ENCODE results near the gene FRMD3. TPM values are rescaled to one million over a fixed set of nuclear protein-coding genes. Genes with fewer than 3 reads are reported as not detected.

Gene FRMD3
- total RNA-seq, 1 experiment from 2014 or later, result 0.55 TPM

DNA sequence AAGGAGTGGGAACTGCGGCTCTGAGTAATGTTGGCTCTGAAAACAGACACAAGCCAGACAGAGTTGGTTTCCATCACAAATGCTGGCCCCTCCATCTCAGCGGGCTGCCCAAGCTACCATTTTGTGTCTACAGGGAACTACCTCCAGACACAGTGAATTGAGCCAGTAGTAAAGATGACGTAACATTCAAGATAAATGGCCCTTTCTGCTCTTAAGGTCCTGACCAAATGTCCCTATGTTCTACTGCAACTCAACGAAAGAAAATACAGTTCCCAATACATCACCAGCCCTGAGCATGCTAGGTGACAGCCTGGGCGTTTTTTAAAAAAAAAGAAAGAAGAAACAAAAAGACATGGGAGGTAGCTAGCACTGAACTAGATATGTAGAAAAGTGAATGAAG, 247.5 kb downstream of the FRMD3 start:
- Histone ChIP-seq H3K79me2 (ENCODE audit: insufficient read depth, low read length) (no peaks in the 10 kb centered on the region), H4K20me1 (ENCODE audit: control insufficient read depth, insufficient read depth, insufficient read length) (no peaks in the 10 kb centered on the region), H2BK5ac (ENCODE audit: insufficient read length, low read length) (no peak overlapping the region), H2BK120ac (ENCODE audit: low read depth, low read length, poor library complexity, severe bottlenecking) (no peak overlapping the region), H3K4me1 (ENCODE audit: insufficient read depth, low read length) (no peaks in the 10 kb centered on the region), H3K9me3 (ENCODE audit: control insufficient read depth, low read depth, low read length) (no peaks in the 10 kb centered on the region), H3K56ac (ENCODE audit: insufficient read length, low read depth, low read length) (no peak overlapping the region), H3K4me2 (ENCODE audit: insufficient read depth, insufficient read length, low read length) (no peak overlapping the region), H2BK12ac (ENCODE audit: insufficient read length, low read depth, low read length) (no peak overlapping the region), H3K27me3 (ENCODE audit: insufficient read depth, low read length) (no peaks in the 10 kb centered on the region), H4K5ac (ENCODE audit: insufficient read length, low read depth, low read length) (no peak overlapping the region), H2BK15ac (ENCODE audit: low read depth, low read length) (no peak overlapping the region), H4K8ac (replicated peaks; ENCODE audit: insufficient read length, low read depth, low read length) (no peak overlapping the region), H2AFZ (ENCODE audit: low read length) (no peak overlapping the region), H3K4ac (ENCODE audit: low read depth, low read length) (no peak overlapping the region), H2BK20ac (ENCODE audit: low read depth, low read length, poor library complexity, severe bottlenecking) (no peak overlapping the region), H3K18ac (ENCODE audit: insufficient read length, low read depth, low read length) (no peak overlapping the region), H4K91ac (ENCODE audit: insufficient read length, low read depth, low read length) (no peak overlapping the region), H3K9ac (ENCODE audit: extremely low read depth, insufficient read length, low read length) (no peak overlapping the region), H3K14ac (ENCODE audit: insufficient read depth, low read length) (no peak overlapping the region), H3K23me2 (ENCODE audit: insufficient read length, low read depth, low read length, poor library complexity, severe bottlenecking) (no peaks in the 10 kb centered on the region), H3K27ac (ENCODE audit: insufficient read length, low read depth, low read length) (no peak overlapping the region), H3K79me1 (ENCODE audit: insufficient read depth, low read depth, low read length, poor library complexity, severe bottlenecking) (no peaks in the 10 kb centered on the region), H2AK5ac (ENCODE audit: insufficient read length, low read length) (no peak overlapping the region), H3K23ac (ENCODE audit: insufficient read length, low read depth, low read length) (no peak overlapping the region), H3T11ph (ENCODE audit: low read length) (no peak overlapping the region)
- Mint-ChIP-seq H3K9me3 (no peaks in the 10 kb centered on the region), H3K36me3 (ENCODE audit: insufficient read depth in 1 of 3, low read depth in 3 of 3) (no peaks in the 10 kb centered on the region), H3K4me3 (no peak overlapping the region), H3K27ac (no peak overlapping the region), H3K27me3 (ENCODE audit: low read depth) (no peaks in the 10 kb centered on the region), H3K4me1 (peaks cover 0 to 6% of the 10 kb centered on the region in 2 experiments; a peak in 2 of 4 replicates)
- WGBS (ENCODE audit: extremely low coverage, insufficient read length, low lambda C conversion rate), result no CpG with 5 or more reads among the region's 5 CpGs
- TF ChIP-seq, protein P1, sequence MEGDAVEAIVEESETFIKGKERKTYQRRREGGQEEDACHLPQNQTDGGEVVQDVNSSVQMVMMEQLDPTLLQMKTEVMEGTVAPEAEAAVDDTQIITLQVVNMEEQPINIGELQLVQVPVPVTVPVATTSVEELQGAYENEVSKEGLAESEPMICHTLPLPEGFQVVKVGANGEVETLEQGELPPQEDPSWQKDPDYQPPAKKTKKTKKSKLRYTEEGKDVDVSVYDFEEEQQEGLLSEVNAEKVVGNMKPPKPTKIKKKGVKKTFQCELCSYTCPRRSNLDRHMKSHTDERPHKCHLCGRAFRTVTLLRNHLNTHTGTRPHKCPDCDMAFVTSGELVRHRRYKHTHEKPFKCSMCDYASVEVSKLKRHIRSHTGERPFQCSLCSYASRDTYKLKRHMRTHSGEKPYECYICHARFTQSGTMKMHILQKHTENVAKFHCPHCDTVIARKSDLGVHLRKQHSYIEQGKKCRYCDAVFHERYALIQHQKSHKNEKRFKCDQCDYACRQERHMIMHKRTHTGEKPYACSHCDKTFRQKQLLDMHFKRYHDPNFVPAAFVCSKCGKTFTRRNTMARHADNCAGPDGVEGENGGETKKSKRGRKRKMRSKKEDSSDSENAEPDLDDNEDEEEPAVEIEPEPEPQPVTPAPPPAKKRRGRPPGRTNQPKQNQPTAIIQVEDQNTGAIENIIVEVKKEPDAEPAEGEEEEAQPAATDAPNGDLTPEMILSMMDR (conservative IDR thresholded peaks at IDR 0.05), result no peak
- no peak for DNase-seq

Data from H9 (cell line).